Hematopoietic multipotent progenitor cell treated with erythropoietin and hydrocortisone succinate and interleukin-3 and kit ligand, for 8 days (in vitro differentiated cells): ENCODE measurements around the gene HECW1.
"Not testable (repeated sequence)": the region's sequence is repeated elsewhere in the genome, so short reads cannot be mapped to it uniquely, and the experiment has no call there.

Experiments used
- DNase-seq: peaks from one replicate; pipeline ENCODE4 v3.0.0-alpha.2; 2015

The HECW1 gene

DNA sequence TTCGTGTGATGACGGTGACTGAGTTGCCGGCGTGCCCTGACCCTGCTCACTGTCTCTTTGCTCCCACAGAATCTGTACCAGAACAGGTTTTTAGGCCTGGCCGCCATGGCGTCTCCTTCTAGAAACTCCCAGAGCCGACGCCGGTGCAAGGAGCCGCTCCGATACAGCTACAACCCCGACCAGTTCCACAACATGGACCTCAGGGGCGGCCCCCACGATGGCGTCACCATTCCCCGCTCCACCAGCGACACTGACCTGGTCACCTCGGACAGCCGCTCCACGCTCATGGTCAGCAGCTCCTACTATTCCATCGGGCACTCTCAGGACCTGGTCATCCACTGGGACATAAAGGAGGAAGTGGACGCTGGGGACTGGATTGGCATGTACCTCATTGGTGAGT is 199.2 kb downstream of the HECW1 start:
- no peak for DNase-seq

DNA sequence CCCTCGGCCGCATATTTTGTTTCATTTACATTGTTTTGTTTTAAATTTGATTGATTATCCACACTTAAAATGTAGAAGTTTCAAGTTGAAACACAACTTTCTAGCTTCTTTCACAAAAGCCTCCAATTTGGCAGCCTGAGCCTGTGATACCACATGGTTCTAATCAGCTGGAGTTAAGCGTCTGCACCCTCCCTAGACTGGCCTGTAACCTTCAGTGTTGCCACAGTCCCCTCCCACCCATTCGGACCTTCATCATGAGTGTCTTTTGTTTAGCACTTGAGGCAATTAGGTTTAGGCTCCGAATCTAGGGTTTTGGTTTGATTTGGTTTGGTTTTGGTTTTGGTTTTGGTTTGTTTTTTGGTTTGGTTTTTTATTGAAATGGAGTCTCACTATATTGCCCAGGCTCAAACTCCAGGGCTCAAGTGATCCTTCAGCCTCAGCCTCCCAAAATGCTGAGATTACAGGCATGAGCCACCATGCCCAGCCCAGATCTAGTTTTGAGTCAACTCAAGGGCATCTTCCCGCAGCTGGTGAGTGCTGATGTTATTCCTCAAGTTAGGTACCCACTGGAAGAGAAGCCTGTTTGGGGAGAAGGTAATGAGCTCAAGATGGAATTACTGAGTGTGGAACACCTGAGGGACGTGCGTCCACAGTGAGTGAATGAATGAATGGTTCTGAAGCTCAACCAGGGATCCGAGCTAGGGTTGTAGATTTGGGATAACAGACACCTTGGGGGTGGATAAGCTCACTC is 201.4 kb downstream of the HECW1 start:
- no peak for DNase-seq

DNA sequence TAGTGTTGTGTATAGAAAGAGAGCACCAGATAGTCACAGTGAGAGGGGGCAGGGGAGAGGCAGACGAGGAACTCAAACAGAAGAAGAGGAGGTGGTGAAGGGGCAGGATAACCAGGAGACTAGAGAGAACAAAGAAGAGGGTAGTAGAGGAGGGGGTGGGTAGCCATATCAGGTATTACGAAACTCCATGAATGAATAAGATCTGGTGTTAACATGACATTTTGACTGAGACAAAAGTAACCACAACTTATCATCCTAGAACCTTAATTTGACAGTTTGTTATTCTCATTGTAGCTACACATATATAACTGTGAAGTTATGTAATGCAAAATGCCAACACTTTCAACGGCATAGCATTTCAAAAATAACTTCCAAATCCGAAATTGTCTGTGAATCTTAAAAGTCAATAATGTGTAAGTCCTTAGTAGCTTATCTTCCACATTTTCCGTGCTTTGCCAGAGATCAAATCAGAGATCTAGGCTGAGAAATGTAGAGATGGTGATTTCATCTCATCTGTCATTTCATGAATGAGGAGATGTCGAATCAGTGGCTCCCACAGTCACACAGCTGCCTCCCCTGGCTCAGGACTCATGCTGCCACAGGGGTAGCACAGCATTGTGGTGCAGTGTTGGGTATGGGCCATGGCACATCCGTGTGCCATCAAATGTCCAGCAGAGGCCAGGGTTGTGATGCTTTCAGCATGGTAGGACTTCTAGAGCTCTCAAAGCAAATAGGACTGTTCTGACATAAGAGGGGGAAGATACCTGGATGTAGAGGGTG is 202.1 kb downstream of the HECW1 start:
- no peak for DNase-seq

DNA sequence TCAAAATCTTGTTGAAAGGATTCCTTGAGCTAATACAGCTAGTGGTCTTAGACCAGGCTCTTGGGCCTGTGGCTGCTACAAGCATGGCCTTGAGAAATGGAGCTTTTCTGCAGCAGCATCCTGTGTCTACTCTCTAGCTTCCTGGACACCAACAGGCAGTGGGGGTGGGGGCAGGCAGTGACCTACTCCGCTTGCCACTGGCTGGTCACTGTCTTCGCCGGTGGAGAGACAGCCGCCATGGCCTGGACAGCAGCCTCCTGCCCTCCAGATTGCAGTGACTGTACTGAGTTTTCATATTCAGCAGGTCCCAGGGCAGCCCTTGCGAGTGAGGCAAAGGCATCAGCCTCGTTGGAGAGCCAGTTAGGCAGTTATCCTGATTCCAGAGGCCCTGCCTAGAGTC is 204.6 kb downstream of the HECW1 start:
- no peak for DNase-seq

DNA sequence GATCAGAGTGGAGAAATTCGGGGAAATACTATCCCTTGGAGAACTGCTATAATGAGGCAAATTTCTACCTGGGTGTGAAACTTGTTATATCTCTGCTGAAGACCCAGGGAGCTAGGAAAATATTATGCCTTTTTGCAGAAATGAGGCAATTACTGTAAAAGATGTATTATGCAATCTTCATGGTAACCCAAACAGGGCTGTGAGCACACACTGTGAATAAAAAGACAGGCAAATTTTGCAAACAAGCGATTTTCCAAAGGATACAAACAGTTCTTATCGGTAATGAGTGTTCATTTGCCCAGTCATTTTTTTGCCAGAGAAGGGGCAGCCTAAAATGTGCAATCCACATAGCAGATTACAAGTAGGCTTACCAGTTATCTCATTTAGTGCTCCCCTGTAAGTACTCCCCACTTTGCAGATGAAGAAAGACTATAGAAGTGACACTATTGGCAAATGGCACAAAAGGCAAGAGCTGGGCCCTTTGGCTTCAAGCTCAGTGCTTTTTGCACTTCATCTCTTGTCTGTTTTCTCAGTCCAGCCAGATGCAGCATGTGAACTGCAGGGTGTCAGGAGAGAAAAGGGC is 205.8 kb downstream of the HECW1 start:
- no peak for DNase-seq

DNA sequence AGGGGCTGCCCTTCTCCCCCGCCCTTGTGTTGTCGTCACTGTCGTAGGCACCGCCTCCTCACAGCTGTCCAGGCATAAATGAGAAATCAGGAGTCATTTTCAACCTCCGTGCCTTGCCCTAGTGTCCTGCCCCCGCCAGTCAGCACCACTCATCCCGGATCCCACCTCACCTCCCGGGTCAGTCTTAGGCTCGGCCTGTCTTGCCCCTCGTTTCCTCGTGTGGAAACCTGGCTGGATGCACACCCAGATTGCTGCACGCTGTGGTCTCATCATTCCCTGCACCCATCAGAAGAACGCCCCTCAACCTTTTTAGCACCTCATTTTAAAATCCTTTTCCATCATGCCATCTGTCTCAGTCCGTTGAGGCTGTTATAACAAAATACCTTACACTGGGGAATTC is 213.1 kb downstream of the HECW1 start:
- no peak for DNase-seq

DNA sequence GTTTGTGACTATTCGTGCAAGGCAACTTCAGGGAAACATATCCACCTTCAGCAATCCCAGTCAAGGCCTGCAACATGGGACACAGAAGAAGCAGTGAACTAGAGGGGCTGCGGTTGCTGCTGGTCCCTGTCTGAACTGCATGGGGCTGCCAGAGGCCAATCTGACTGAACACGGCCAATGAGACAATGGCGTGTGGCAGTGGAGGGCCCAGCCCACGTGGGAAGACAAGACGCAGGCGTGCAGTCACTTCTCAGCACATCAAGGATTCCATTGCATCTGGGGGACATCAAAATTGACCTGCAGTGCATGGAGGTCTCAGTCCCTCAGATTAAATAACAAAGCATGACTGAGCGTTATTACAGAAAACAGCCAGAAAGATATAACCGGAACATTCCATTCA is 215.9 kb downstream of the HECW1 start:
- DNase-seq: no peak

- no peak for DNase-seq
Measured at GRCh38 chr7:43328785-43329380, 216.4 kb downstream of the HECW1 start.

GRCh38 chr7:43332193-43332796 is 219.8 kb downstream of the HECW1 start:
- DNase-seq: no peak

- no peak for DNase-seq
Measured at GRCh38 chr7:43337191-43337590, 224.7 kb downstream of the HECW1 start.

DNA sequence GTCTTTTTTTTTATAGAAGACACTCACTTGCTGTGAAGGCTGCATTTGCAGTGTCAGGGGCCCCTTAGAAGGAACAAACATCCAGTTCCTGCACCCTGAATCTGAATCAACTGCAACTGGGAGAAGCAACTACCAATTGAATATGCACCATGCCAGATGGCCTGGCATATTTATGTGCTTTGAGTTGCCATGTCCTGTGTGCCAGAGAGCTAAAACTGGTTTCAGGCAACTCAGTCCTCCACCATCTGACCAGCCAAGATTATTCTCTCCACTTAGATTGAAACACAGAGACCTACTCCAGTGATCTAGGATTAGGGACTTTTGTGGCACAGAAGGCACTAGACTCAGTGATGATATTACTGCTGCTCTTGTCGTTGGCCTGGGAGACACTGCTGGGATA is 225.4 kb downstream of the HECW1 start:
- DNase-seq: no peak

DNA sequence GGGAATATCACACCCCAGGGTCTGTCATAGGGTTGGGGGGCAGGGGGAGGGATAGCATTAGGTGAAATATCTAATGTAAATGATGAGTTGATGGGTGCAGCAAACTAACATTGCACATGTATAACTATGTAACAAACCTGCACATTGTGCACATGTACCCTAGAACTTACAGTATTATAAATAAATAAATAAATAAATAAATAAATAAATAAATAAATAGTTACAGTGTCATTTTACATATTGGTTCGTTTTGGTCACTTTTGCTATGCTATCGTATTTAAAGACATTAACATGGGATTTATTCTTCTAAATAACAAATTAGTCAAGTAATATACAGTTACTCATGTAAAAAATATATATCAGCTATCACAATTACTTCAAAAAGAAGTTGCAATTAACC is 228.7 kb downstream of the HECW1 start:
- no peak for DNase-seq

- DNase-seq: not testable (repeated sequence)
Measured at GRCh38 chr7:43343417-43343816, 231.0 kb downstream of the HECW1 start.

- DNase-seq: not testable (repeated sequence)
Measured at GRCh38 chr7:43345696-43346095, 233.2 kb downstream of the HECW1 start.

DNA sequence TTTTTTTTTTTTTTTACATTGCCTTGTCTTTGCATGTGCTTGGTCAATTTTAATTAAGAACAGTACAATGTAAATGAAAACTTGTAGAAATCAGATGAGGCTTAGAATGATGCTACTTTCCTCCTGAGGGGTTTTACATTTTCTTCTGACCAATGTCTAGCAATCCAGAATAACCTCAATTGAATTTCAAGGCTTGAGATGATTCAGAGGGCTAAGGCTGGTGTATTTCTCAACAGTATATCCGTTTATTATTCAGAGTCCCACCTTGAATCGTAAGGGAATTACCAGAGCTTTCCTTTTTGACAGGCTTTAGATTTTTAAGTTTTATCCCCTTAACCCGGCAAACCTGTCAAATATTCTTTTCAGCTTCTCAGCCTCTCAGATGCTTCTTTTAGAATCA is 239.2 kb downstream of the HECW1 start:
- DNase-seq: no peak

GRCh38 chr7:43353902-43354301 is 241.5 kb downstream of the HECW1 start:
- no peak for DNase-seq

DNA sequence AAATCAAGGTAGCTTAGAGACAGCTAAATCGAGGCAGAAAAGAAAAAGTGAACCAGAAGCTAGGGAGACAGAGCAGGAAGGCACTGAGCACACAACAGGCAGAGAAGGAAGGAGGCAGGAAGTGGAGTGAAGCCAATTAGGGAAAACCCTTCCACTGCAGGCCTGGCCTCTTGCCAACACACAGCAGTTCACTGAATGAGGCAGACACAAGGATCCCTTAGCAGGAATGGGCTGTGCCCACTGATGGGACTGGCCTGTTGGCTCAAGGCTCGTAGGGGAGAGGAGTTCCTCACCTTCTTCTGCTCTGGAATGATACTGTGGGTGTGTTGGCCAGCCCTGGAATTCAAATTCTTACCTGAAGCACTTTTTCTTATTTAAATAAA is 250.2 kb downstream of the HECW1 start:
- no peak for DNase-seq

GRCh38 chr7:43363035-43363791 is 250.8 kb downstream of the HECW1 start:
- no peak for DNase-seq

DNA sequence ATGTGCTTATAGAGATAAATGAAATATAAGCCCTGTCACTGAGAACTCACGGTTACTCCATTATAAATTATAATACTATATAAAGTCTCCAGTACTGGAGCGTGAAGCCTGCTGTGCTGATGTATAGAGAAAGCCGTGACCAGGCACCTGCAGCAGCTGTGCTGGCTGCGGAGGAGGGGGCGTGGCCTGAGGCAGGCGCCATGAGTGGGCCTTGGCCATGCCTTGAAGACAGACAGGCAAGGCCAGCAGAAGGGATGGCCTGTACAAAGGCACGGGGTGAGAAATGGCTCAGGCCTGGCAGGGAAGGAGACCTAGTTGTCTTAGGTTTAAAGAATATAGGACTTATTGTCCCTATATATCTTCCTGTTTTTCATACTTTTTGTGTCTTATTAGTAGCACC is 251.9 kb downstream of the HECW1 start:
- DNase-seq: no peak

DNA sequence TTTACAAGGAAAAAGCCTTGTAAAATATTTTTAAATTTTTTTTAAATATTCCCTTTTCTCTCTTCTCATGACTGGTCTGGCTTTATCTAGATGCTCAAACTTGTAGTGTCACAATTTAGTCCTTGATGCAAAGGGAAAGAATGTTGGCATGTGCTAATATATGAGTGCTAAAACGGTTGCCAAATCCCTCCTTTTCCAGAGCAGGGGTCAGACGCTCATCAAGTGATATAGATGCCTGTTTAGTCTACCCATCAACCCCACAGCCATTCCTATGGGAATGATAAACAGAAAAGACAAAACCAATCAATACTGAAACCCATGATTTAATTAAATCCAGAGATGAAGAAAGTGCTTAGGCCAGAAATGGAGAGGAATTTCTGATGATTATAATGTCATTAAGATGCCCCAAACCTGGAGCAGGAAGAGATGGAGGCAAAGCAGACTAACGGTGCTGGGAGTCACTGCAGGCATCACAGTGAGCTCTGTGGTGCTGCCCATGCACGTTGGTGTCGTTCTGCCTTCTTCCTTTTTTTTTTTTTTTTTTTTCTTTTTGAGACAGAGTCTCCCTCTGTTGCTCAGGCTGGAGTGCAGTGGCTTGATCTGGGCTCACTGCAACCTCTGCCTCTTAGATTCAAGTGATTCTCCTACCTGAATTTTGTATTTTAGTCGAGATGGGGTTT is 260.4 kb downstream of the HECW1 start:
- no peak for DNase-seq

DNA sequence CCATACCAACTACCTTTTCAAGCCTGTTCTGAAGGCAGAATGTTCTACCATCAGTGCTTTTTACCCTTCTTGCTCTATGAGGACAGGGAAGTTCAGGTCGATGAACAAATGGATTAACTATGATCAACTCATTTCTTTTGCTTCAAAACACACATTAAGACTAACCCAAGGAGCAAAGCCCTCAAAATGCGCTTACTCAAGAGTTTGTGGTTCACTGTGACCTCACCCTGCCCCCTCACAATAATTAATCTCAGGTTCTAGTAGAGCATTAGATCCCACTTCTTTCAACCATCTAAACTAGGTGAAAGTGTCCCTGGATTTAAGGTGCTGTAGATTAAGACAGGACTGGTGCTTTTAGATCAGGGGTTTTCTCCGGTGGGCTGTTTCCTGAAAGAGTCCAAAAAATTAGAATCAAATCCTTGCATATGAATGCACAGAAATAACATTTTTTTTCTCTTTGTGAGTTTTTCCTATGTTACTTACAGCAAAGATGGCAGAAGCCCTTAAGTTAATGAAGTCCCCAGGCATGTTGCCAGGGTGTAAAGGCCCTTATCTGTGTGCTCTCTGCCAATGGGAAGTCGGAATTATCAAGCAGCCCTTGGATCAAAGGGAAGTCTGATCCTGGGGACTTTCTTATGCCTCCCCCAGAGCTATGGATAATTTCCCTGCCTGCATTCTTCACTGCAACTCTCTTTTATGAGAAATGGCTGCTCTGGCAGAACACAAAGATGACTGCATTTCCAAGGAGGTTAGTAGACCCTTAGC is 264.9 kb downstream of the HECW1 start:
- DNase-seq: no peak
